ENCODE measurements around the gene RHBDL1.

Gene RHBDL1

GRCh38 chr16:627454-628239, 47.8 kb upstream of the RHBDL1 start:
- TF ChIP-seq EZH2phosphoT487 (IDR thresholded peaks at IDR 0.05; ENCODE audit: borderline replicate concordance) (no peak), CTCF (conservative IDR thresholded peaks at IDR 0.05; ENCODE audit: low read length) (no peak)
- H3F3A ChIP-seq (ENCODE audit: low read depth): no peaks in the 10 kb centered on the region
- no peaks in the 10 kb centered on the region for H3K4me1 ChIP-seq (ENCODE audit: insufficient read depth, low read length, poor library complexity, severe bottlenecking)
- H3K9me3 ChIP-seq (ENCODE audit: insufficient read depth, low read depth, low read length): no peaks in the 10 kb centered on the region
- no peak overlapping the region for H3K4me2 ChIP-seq (ENCODE audit: low read depth, low read length, poor library complexity, severe bottlenecking)
- H3K79me2 ChIP-seq (ENCODE audit: insufficient read depth, low read length): no peaks in the 10 kb centered on the region
- no peaks in the 10 kb centered on the region for H3K9me2 ChIP-seq (replicated peaks; ENCODE audit: low read depth, low read length)
- no peaks in the 10 kb centered on the region for H4K20me1 ChIP-seq (ENCODE audit: insufficient read depth, low read length, poor library complexity, severe bottlenecking)
- H3K9ac ChIP-seq (ENCODE audit: low read depth, low read length, poor library complexity, severe bottlenecking): no peak overlapping the region
- H3K36me3 ChIP-seq (ENCODE audit: insufficient read depth, low read length): no peaks in the 10 kb centered on the region
- H3K27me3 ChIP-seq (ENCODE audit: insufficient read depth, low read length, poor library complexity, severe bottlenecking): no peaks in the 10 kb centered on the region
- H3K4me3 ChIP-seq (ENCODE audit: low read length, poor library complexity, severe bottlenecking): no peak overlapping the region
- no peak overlapping the region for H2AFZ ChIP-seq (ENCODE audit: low read length)

- Histone ChIP-seq H3K27me3 (ENCODE audit: insufficient read depth, low read length, poor library complexity, severe bottlenecking) (no peaks in the 10 kb centered on the region), H2AFZ (ENCODE audit: low read length) (no peak overlapping the region), H3K4me1 (ENCODE audit: insufficient read depth, low read length, poor library complexity, severe bottlenecking) (no peaks in the 10 kb centered on the region), H4K20me1 (ENCODE audit: insufficient read depth, low read length, poor library complexity, severe bottlenecking) (no peaks in the 10 kb centered on the region), H3K4me3 (ENCODE audit: low read length, poor library complexity, severe bottlenecking) (no peak overlapping the region), H3K9me3 (ENCODE audit: insufficient read depth, low read depth, low read length) (no peaks in the 10 kb centered on the region), H3K36me3 (ENCODE audit: insufficient read depth, low read length) (no peaks in the 10 kb centered on the region), H3K9ac (ENCODE audit: low read depth, low read length, poor library complexity, severe bottlenecking) (no peak overlapping the region), H3K79me2 (ENCODE audit: insufficient read depth, low read length) (no peaks in the 10 kb centered on the region), H3K4me2 (ENCODE audit: low read depth, low read length, poor library complexity, severe bottlenecking) (no peak overlapping the region), H3K9me2 (replicated peaks; ENCODE audit: low read depth, low read length) (no peaks in the 10 kb centered on the region), H3F3A (ENCODE audit: low read depth) (no peaks in the 10 kb centered on the region)
- TF ChIP-seq CTCF (conservative IDR thresholded peaks at IDR 0.05; ENCODE audit: low read length): no peak
- no peak for TF ChIP-seq EZH2phosphoT487 (IDR thresholded peaks at IDR 0.05; ENCODE audit: borderline replicate concordance)
These were observed 47.0 kb upstream of the RHBDL1 start for GRCh38 chr16:628321-629061.

GRCh38 chr16:629185-629832, 46.2 kb upstream of the RHBDL1 start:
- no peaks in the 10 kb centered on the region for H3K9me3 ChIP-seq (ENCODE audit: insufficient read depth, low read depth, low read length)
- H3K4me3 ChIP-seq (ENCODE audit: low read length, poor library complexity, severe bottlenecking): no peak overlapping the region
- H3F3A ChIP-seq (ENCODE audit: low read depth): no peaks in the 10 kb centered on the region
- no peaks in the 10 kb centered on the region for H4K20me1 ChIP-seq (ENCODE audit: insufficient read depth, low read length, poor library complexity, severe bottlenecking)
- no peak for TF ChIP-seq EZH2phosphoT487 (IDR thresholded peaks at IDR 0.05; ENCODE audit: borderline replicate concordance)
- no peak for TF ChIP-seq CTCF (conservative IDR thresholded peaks at IDR 0.05; ENCODE audit: low read length)
- H3K27me3 ChIP-seq (ENCODE audit: insufficient read depth, low read length, poor library complexity, severe bottlenecking): no peaks in the 10 kb centered on the region
- no peaks in the 10 kb centered on the region for H3K4me1 ChIP-seq (ENCODE audit: insufficient read depth, low read length, poor library complexity, severe bottlenecking)
- no peaks in the 10 kb centered on the region for H3K79me2 ChIP-seq (ENCODE audit: insufficient read depth, low read length)
- H3K9ac ChIP-seq (ENCODE audit: low read depth, low read length, poor library complexity, severe bottlenecking): no peak overlapping the region
- no peaks in the 10 kb centered on the region for H3K9me2 ChIP-seq (replicated peaks; ENCODE audit: low read depth, low read length)
- no peak overlapping the region for H3K4me2 ChIP-seq (ENCODE audit: low read depth, low read length, poor library complexity, severe bottlenecking)
- no peak overlapping the region for H2AFZ ChIP-seq (ENCODE audit: low read length)
- no peaks in the 10 kb centered on the region for H3K36me3 ChIP-seq (ENCODE audit: insufficient read depth, low read length)
